NCI-H446 (cell line): Measurements from ENCODE around the gene RPS6KA2.
"Not testable (repeated sequence)": the region's sequence is repeated elsewhere in the genome, so short reads cannot be mapped to it uniquely, and the experiment has no call there.

ENCODE experiments used
- DNase-seq, 2 experiments: peaks; one replicate each; lab custom pipeline; 2025; lab: John Stamatoyannopoulos, UW

Gene RPS6KA2

GRCh38 chr6:166635013-166635970, 8.2 kb upstream of the RPS6KA2 start:
- DNase-seq, result no peak

GRCh38 chr6:166634581-166634980, 7.5 kb upstream of the RPS6KA2 start:
- not testable (repeated sequence) for DNase-seq

- no peak for DNase-seq
These were observed 6.9 kb upstream of the RPS6KA2 start for GRCh38 chr6:166633732-166634535.

GRCh38 chr6:166632731-166633130, 5.7 kb upstream of the RPS6KA2 start:
- no peak for DNase-seq

GRCh38 chr6:166630462-166630861, 3.4 kb upstream of the RPS6KA2 start:
- DNase-seq, result no peak

- no peak for DNase-seq
These were observed 2.6 kb upstream of the RPS6KA2 start for GRCh38 chr6:166629628-166630027.

- DNase-seq, result no peak
These were observed 1.1 kb upstream of the RPS6KA2 start for GRCh38 chr6:166627875-166628801.

GRCh38 chr6:166626177-166627032, 646 bp downstream of the RPS6KA2 start:
- no peak for DNase-seq

GRCh38 chr6:166625356-166625755, 1.7 kb downstream of the RPS6KA2 start:
- DNase-seq, result no peak

GRCh38 chr6:166624275-166624674, 2.8 kb downstream of the RPS6KA2 start:
- no peak for DNase-seq

GRCh38 chr6:166623318-166623717, 3.7 kb downstream of the RPS6KA2 start:
- DNase-seq, result no peak

GRCh38 chr6:166621114-166621540, 5.9 kb downstream of the RPS6KA2 start:
- no peak for DNase-seq

GRCh38 chr6:166620478-166621113, 6.5 kb downstream of the RPS6KA2 start:
- no peak for DNase-seq

- no peak for DNase-seq
These were observed 7.1 kb downstream of the RPS6KA2 start for GRCh38 chr6:166619912-166620311.

- no peak for DNase-seq
These were observed 7.9 kb downstream of the RPS6KA2 start for GRCh38 chr6:166618866-166619761.

GRCh38 chr6:166618251-166618650, 8.8 kb downstream of the RPS6KA2 start:
- no peak for DNase-seq

- DNase-seq, result no peak
These were observed 9.7 kb downstream of the RPS6KA2 start for GRCh38 chr6:166617359-166617758.

- no peak for DNase-seq
These were observed 10.5 kb downstream of the RPS6KA2 start for GRCh38 chr6:166616261-166617238.
